ENCODE results near the gene CDK18.

The CDK18 gene

GRCh38 chr1:205575294-205575885 lies 70.9 kb downstream of the CDK18 start:
- no peak for DNase-seq

GRCh38 chr1:205576011-205576410 lies 71.5 kb downstream of the CDK18 start:
- DNase-seq = no peak

- DNase-seq = no peak
Measured at GRCh38 chr1:205576805-205577761, 72.6 kb downstream of the CDK18 start.

GRCh38 chr1:205577874-205578658 lies 73.6 kb downstream of the CDK18 start:
- no peak for DNase-seq

GRCh38 chr1:205578780-205579571 lies 74.5 kb downstream of the CDK18 start:
- DNase-seq = no peak

- DNase-seq = no peak
Measured at GRCh38 chr1:205579711-205580110, 75.2 kb downstream of the CDK18 start.

GRCh38 chr1:205580140-205580922 lies 75.9 kb downstream of the CDK18 start:
- no peak for DNase-seq

GRCh38 chr1:205580923-205581180 lies 76.4 kb downstream of the CDK18 start:
- DNase-seq = no peak

GRCh38 chr1:205581321-205581980 lies 77.0 kb downstream of the CDK18 start:
- no peak for DNase-seq

GRCh38 chr1:205582046-205582445 lies 77.6 kb downstream of the CDK18 start:
- DNase-seq = no peak
